HCT116 (cell line): ENCODE results near the gene CDH22. TPM values are rescaled to one million over a fixed set of nuclear protein-coding genes. Genes with fewer than 3 reads are reported as not detected.

Experiments
- ATAC-seq: fragments of 200-7000 bp; cut with Tn5 transposase; 2 replicates; pipeline ENCODE4 v1.9.1; 2020; ENCODE audit warnings: mild to moderate bottlenecking, moderate library complexity
- BruUV-seq: library from RNA; stranded (reverse); fragments of 400-500 nt; replicated peaks from 2 replicates; lab custom pipeline; 2021; lab: Mats Ljungman, UMichigan
- CTCF ChIA-PET: fragments of 300-600 bp; sonication (Branson Sonifier 250); formaldehyde crosslinking; loops from one replicate; lab custom pipeline; 2021; ENCODE audit warnings: antibody characterized with exemption; lab: Charles Lee
- POLR2A ChIA-PET: fragments of 300-600, 350-600 bp; sonication (Branson Sonifier 250); formaldehyde crosslinking; loops from one replicate; lab custom pipeline; 2021; ENCODE audit warnings: antibody characterized with exemption; lab: Charles Lee
- RAD21 ChIA-PET, 2 experiments: fragments of 300-600 bp; sonication (Branson Sonifier 250); formaldehyde crosslinking; loops; one replicate each; lab custom pipeline; 2023; ENCODE audit warnings: low total read pairs in 2 of 2; ENCODE audit not compliant: uncharacterized antibody in 2 of 2, unreplicated experiment in 2 of 2, low non-redundant PET in 1 of 2; lab: Charles Lee
- DNase-seq: peaks from one replicate; pipeline ENCODE4 v3.0.0-alpha.2; 2010; ENCODE audit warnings: low read depth, low spot score
- H2AFZ ChIP-seq: fragments of 200-600 bp; shearing (Covaris generic), sonication (generic); 2 replicates; pipeline ENCODE4 v1.6.1; 2017; ENCODE audit warnings: low read depth, mixed run types, mixed read lengths, antibody characterized with exemption, low read length; ENCODE audit not compliant: poor library complexity, severe bottlenecking
- H3K27ac ChIP-seq: 2 replicates; pipeline ENCODE4 v1.5.1; 2012; ENCODE audit warnings: low read depth, low read length
- H3K27me3 ChIP-seq: fragments of 200-600 bp; sonication (generic); 2 replicates; pipeline ENCODE4 v1.6.1; 2016; ENCODE audit warnings: mixed run types, low read length, mixed read lengths; ENCODE audit not compliant: insufficient read depth
- H3K36me3 ChIP-seq, 2 experiments: fragments of 200-500 bp in 1 of 2; fragments of 200-600 bp in 1 of 2; sonication (Bioruptor generic) in 1 of 2; sonication (generic) in 1 of 2; 2 replicates each; pipeline versions ENCODE4 v1.5.1 to v1.6.1; 2014 to 2016; ENCODE audit warnings: low read length in 2 of 2, inconsistent platforms in 1 of 2, mixed read lengths in 1 of 2, mixed run types in 1 of 2; ENCODE audit not compliant: insufficient read depth in 2 of 2, control insufficient read depth in 1 of 2
- H3K4me1 ChIP-seq, 2 experiments: fragments of 200-600 bp in 1 of 2; sonication (generic) in 1 of 2; 2 replicates each; pipeline versions ENCODE4 v1.5.1 to v1.6.1; 2012 to 2017; ENCODE audit warnings: low read length in 2 of 2, inconsistent platforms in 1 of 2, mild to moderate bottlenecking in 1 of 2, mixed read lengths in 1 of 2, mixed run types in 1 of 2, moderate library complexity in 1 of 2; ENCODE audit not compliant: insufficient read depth in 2 of 2, control insufficient read depth in 1 of 2
- H3K4me2 ChIP-seq: fragments of 200-600 bp; sonication (generic); 2 replicates; pipeline ENCODE4 v1.6.1; 2017; ENCODE audit warnings: mixed run types, low read length, mixed read lengths
- H3K4me3 ChIP-seq, 2 experiments: fragments of 200-600 bp in 1 of 2; sonication (generic) in 1 of 2; replicated peaks in 1 of 2; 2 replicates each; pipeline ENCODE4 v1.5.1; 2011 to 2016; ENCODE audit warnings: low read length in 2 of 2, control low read depth in 1 of 2, low read depth in 1 of 2, mild to moderate bottlenecking in 1 of 2, mixed read lengths in 1 of 2, mixed run types in 1 of 2
- H3K79me2 ChIP-seq: fragments of 200-600 bp; sonication (generic); 2 replicates; pipeline ENCODE4 v1.6.1; 2017; ENCODE audit warnings: mild to moderate bottlenecking, mixed run types, low read length, moderate library complexity, mixed read lengths; ENCODE audit not compliant: insufficient read depth
- H3K9ac ChIP-seq: fragments of 200-600 bp; sonication (generic); 2 replicates; pipeline ENCODE4 v1.6.1; 2016; ENCODE audit warnings: low read length, mixed read lengths
- H3K9me2 ChIP-seq: fragments of 200-600 bp; sonication (generic), shearing (Covaris generic); 2 replicates; pipeline ENCODE4 v1.6.1; 2017; ENCODE audit warnings: mixed run types, mild to moderate bottlenecking, moderate library complexity; ENCODE audit not compliant: insufficient read depth
- H3K9me3 ChIP-seq, 2 experiments: fragments of 200-500 bp in 1 of 2; fragments of 200-600 bp in 1 of 2; sonication (Bioruptor generic) in 1 of 2; sonication (generic) in 1 of 2; 2 replicates each; pipeline ENCODE4 v1.6.1; 2014 to 2017; ENCODE audit warnings: low read length in 2 of 2, mixed read lengths in 2 of 2, inconsistent platforms in 1 of 2, low read depth in 1 of 2, mild to moderate bottlenecking in 1 of 2, mixed run types in 1 of 2, moderate library complexity in 1 of 2; ENCODE audit not compliant: control insufficient read depth in 1 of 2, insufficient read depth in 1 of 2
- H4K20me1 ChIP-seq: fragments of 200-600 bp; sonication (generic), shearing (Covaris generic); 2 replicates; pipeline ENCODE4 v1.6.1; 2017; ENCODE audit warnings: mixed run types, mild to moderate bottlenecking, moderate library complexity; ENCODE audit not compliant: insufficient read depth
- CEBPB ChIP-seq: IDR thresholded peaks from 2 replicates; pipeline ENCODE4 v1.6.1; 2012; ENCODE audit warnings: low read depth
- EZH2 ChIP-seq: fragments of 200-600 bp; sonication (generic); IDR thresholded peaks from 2 replicates; pipeline ENCODE4 v1.6.1; 2017; ENCODE audit warnings: antibody characterized with exemption, mixed run types
- EZH2phosphoT487 ChIP-seq: fragments of 200-600 bp; IDR thresholded peaks from 2 replicates; pipeline ENCODE4 v1.6.1; 2018; ENCODE audit warnings: antibody characterized with exemption, borderline replicate concordance
- FOSL1 ChIP-seq: IDR thresholded peaks from 2 replicates; pipeline ENCODE4 v1.6.1; 2012; ENCODE audit warnings: low read depth
- SIN3A ChIP-seq: IDR thresholded peaks from 2 replicates; pipeline ENCODE4 v1.6.1; 2012; ENCODE audit warnings: low read depth
- YY1 ChIP-seq: IDR thresholded peaks from 2 replicates; pipeline ENCODE4 v1.6.1; 2011; ENCODE audit warnings: low read length, low read depth, moderate library complexity, mild to moderate bottlenecking; ENCODE audit not compliant: insufficient replicate concordance; ENCODE audit errors: extremely low read depth
- intact Hi-C: fragments of 100-400 bp; cut with micrococcal nuclease; formaldehyde crosslinking; loops from 2 replicates; pipeline ENCODE4 v1.10.0; 2022
- total RNA-seq: library from RNA; stranded (reverse); gene quantifications from one replicate; pipeline ENCODE4 v1.2.1, GENCODE V29; 2021; ENCODE audit not compliant: unreplicated experiment
- TF ChIP-seq, protein P1 (sequence below): IDR thresholded peaks from 2 replicates; pipeline ENCODE4 v1.6.1; 2011; ENCODE audit warnings: mild to moderate bottlenecking, low read length, moderate library complexity; ENCODE audit not compliant: insufficient replicate concordance; ENCODE audit errors: extremely low read depth
- TF ChIP-seq, protein P2 (sequence below): IDR thresholded peaks from 2 replicates; pipeline ENCODE4 v1.6.1; 2012; ENCODE audit warnings: low read depth

The CDH22 gene
- total RNA-seq, 1 experiment from 2014 or later: 1.8 TPM

DNA sequence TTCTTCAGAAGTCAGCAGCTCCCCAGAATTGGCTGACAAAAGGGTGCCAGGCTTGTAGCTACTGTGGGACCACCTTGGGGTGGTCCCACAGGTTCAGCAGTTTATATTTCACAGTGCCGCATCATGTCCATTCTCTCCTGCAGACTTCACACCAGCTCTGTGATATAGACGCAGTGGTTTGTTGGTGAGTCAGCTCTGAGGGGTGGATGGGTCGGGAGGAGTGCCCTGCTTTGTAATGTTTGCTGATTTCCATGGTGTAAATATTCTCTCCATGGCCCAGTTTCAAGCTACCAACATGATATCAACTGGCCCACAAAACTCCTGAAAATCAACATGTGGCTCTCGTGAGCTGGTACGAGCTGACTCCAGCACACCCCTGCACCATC is 78.2 kb downstream of the CDH22 start:
- Histone ChIP-seq H3K9ac (no peak overlapping the region), H3K9me2 (no peaks in the 10 kb centered on the region), H3K79me2 (no peaks in the 10 kb centered on the region), H2AFZ (no peak overlapping the region), H3K27ac (no peak overlapping the region), H3K36me3 (no peaks in the 10 kb centered on the region), H3K27me3 (peaks cover 10% of the 10 kb centered on the region), H3K4me1 (peaks cover 9 to 12% of the 10 kb centered on the region in 2 experiments), H3K9me3 (no peaks in the 10 kb centered on the region), H3K4me3 (no peak overlapping the region), H4K20me1 (no peaks in the 10 kb centered on the region), H3K4me2 (no peak overlapping the region)
- TF ChIP-seq EZH2: no peak
- TF ChIP-seq, protein P1, sequence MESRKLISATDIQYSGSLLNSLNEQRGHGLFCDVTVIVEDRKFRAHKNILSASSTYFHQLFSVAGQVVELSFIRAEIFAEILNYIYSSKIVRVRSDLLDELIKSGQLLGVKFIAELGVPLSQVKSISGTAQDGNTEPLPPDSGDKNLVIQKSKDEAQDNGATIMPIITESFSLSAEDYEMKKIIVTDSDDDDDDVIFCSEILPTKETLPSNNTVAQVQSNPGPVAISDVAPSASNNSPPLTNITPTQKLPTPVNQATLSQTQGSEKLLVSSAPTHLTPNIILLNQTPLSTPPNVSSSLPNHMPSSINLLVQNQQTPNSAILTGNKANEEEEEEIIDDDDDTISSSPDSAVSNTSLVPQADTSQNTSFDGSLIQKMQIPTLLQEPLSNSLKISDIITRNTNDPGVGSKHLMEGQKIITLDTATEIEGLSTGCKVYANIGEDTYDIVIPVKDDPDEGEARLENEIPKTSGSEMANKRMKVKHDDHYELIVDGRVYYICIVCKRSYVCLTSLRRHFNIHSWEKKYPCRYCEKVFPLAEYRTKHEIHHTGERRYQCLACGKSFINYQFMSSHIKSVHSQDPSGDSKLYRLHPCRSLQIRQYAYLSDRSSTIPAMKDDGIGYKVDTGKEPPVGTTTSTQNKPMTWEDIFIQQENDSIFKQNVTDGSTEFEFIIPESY: no peak
- no peak for TF ChIP-seq FOSL1
- TF ChIP-seq YY1: no peak
- TF ChIP-seq, protein P2, sequence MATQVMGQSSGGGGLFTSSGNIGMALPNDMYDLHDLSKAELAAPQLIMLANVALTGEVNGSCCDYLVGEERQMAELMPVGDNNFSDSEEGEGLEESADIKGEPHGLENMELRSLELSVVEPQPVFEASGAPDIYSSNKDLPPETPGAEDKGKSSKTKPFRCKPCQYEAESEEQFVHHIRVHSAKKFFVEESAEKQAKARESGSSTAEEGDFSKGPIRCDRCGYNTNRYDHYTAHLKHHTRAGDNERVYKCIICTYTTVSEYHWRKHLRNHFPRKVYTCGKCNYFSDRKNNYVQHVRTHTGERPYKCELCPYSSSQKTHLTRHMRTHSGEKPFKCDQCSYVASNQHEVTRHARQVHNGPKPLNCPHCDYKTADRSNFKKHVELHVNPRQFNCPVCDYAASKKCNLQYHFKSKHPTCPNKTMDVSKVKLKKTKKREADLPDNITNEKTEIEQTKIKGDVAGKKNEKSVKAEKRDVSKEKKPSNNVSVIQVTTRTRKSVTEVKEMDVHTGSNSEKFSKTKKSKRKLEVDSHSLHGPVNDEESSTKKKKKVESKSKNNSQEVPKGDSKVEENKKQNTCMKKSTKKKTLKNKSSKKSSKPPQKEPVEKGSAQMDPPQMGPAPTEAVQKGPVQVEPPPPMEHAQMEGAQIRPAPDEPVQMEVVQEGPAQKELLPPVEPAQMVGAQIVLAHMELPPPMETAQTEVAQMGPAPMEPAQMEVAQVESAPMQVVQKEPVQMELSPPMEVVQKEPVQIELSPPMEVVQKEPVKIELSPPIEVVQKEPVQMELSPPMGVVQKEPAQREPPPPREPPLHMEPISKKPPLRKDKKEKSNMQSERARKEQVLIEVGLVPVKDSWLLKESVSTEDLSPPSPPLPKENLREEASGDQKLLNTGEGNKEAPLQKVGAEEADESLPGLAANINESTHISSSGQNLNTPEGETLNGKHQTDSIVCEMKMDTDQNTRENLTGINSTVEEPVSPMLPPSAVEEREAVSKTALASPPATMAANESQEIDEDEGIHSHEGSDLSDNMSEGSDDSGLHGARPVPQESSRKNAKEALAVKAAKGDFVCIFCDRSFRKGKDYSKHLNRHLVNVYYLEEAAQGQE: no peak
- no peak for TF ChIP-seq EZH2phosphoT487
- no peak for TF ChIP-seq CEBPB
- no peak for TF ChIP-seq SIN3A
- ATAC-seq (no peak), DNase-seq (no peak)
- ChIA-PET CTCF (interaction anchor here (1.3 kb wide), 1 partner anchor 24 kb away, joined by 3 read pairs; no protein-coding TSS in a partner anchor), RAD21 (no interaction called here), POLR2A (interaction anchor here (0.6 kb wide), 1 partner anchor 27 kb away, joined by 8 read pairs; no protein-coding TSS in a partner anchor)
- BruUV-seq: no TSS peak
- intact Hi-C loops: no loop called here
